GM21381 (cell line): ENCODE measurements around the gene KCNK6.

Experiments
- ATAC-seq: cut with Tn5 transposase; IDR thresholded peaks from one replicate; pipeline ENCODE4 v1.9.1; 2021; ENCODE audit warnings: mild to moderate bottlenecking, moderate library complexity; ENCODE audit not compliant: unreplicated experiment

Gene KCNK6

GRCh38 chr19:38294090-38294489 lies 25.6 kb upstream of the KCNK6 start:
- no peak for ATAC-seq

GRCh38 chr19:38298821-38299680 lies 20.6 kb upstream of the KCNK6 start:
- no peak for ATAC-seq

- no peak for ATAC-seq
Measured at GRCh38 chr19:38303517-38304351, 15.9 kb upstream of the KCNK6 start, which contains the start of gene C19orf33. TSS of gene C19orf33 (plus strand) at chr19:38304251. CDS start at chr19:38304262, 11 bp downstream.

- ATAC-seq = no peak
Measured at GRCh38 chr19:38304352-38304865, 15.2 kb upstream of the KCNK6 start.

- no peak for ATAC-seq
Measured at GRCh38 chr19:38304866-38305429, 14.7 kb upstream of the KCNK6 start.

- no peak for ATAC-seq
Measured at GRCh38 chr19:38306236-38306635, 13.4 kb upstream of the KCNK6 start.

- no peak for ATAC-seq
Measured at GRCh38 chr19:38307076-38307475, 12.6 kb upstream of the KCNK6 start.

GRCh38 chr19:38307597-38307996 lies 12.0 kb upstream of the KCNK6 start:
- ATAC-seq = no peak

GRCh38 chr19:38308006-38308766 lies 11.5 kb upstream of the KCNK6 start:
- ATAC-seq = no peak

GRCh38 chr19:38308926-38309614 lies 10.6 kb upstream of the KCNK6 start:
- ATAC-seq = no peak

- no peak for ATAC-seq
Measured at GRCh38 chr19:38309615-38310278, 9.9 kb upstream of the KCNK6 start.

- ATAC-seq = no peak
Measured at GRCh38 chr19:38310279-38310670, 9.4 kb upstream of the KCNK6 start.

GRCh38 chr19:38310986-38311385 lies 8.7 kb upstream of the KCNK6 start:
- no peak for ATAC-seq

- peak; percentile 85 for ATAC-seq
Measured at GRCh38 chr19:38315657-38316476, 3.8 kb upstream of the KCNK6 start, which contains the start of gene YIF1B. TSS of gene YIF1B (minus strand) at chr19:38315947. CDS start at chr19:38315917, 30 bp downstream.

GRCh38 chr19:38316477-38317067 lies 3.1 kb upstream of the KCNK6 start:
- ATAC-seq = no peak

- ATAC-seq = no peak
Measured at GRCh38 chr19:38317104-38317612, 2.5 kb upstream of the KCNK6 start.

GRCh38 chr19:38318660-38319059 lies 985 bp upstream of the KCNK6 start:
- ATAC-seq = no peak

GRCh38 chr19:38320969-38321339 lies 1.3 kb downstream of the KCNK6 start:
- ATAC-seq = no peak
